ENCODE measurements around the gene POLA2. TPM values are rescaled to one million over a fixed set of nuclear protein-coding genes. Genes with fewer than 3 reads are reported as not detected.

Gene POLA2
- total and polyA plus RNA-seq, 4 donors, result 1.5 to 6.1 (median 3.2) TPM

DNA sequence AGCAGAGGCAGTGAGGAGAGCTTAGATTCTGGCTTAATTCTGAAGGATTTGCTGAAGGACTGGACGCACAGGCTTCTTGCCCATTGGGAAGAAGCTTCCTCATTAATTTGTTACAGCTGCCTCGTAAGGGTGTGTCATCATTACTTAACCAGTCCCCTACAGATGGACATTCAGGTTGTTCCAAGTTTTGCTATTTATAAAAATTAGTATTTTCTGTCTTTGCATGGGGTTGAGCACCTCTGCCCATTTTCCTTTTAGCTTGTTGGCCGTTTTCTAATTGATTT lies 41.9 kb upstream of the POLA2 start:
- H3K4me1 ChIP-seq (ENCODE audit: control insufficient read depth in 4 of 4, insufficient read depth in 4 of 4, low read length in 3 of 4), result peaks cover 0 to 6% (median 0%) of the 10 kb centered on the region in 4 donors
- no peak overlapping the region for H3K4me3 ChIP-seq (ENCODE audit: low read depth in 1 of 3, low read length in 3 of 3)
- no peaks in the 10 kb centered on the region for H3K27me3 ChIP-seq (ENCODE audit: control insufficient read depth in 4 of 4, insufficient read depth in 4 of 4, low read length in 3 of 4)
- no peaks in the 10 kb centered on the region for H3K9me3 ChIP-seq (ENCODE audit: control insufficient read depth in 4 of 4, low read length in 3 of 4)
- no peak overlapping the region for H3K27ac ChIP-seq (ENCODE audit: low read depth in 1 of 2, low read length in 2 of 2)
- TF ChIP-seq YY1 (IDR thresholded peaks at IDR 0.05) (no peak), TAF1 (conservative IDR thresholded peaks at IDR 0.05) (no peak), RXRA (IDR thresholded peaks at IDR 0.05) (no peak)
- TF ChIP-seq, protein P1, sequence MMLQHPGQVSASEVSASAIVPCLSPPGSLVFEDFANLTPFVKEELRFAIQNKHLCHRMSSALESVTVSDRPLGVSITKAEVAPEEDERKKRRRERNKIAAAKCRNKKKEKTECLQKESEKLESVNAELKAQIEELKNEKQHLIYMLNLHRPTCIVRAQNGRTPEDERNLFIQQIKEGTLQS (IDR thresholded peaks at IDR 0.05), result no peak
- TF ChIP-seq, protein P2, sequence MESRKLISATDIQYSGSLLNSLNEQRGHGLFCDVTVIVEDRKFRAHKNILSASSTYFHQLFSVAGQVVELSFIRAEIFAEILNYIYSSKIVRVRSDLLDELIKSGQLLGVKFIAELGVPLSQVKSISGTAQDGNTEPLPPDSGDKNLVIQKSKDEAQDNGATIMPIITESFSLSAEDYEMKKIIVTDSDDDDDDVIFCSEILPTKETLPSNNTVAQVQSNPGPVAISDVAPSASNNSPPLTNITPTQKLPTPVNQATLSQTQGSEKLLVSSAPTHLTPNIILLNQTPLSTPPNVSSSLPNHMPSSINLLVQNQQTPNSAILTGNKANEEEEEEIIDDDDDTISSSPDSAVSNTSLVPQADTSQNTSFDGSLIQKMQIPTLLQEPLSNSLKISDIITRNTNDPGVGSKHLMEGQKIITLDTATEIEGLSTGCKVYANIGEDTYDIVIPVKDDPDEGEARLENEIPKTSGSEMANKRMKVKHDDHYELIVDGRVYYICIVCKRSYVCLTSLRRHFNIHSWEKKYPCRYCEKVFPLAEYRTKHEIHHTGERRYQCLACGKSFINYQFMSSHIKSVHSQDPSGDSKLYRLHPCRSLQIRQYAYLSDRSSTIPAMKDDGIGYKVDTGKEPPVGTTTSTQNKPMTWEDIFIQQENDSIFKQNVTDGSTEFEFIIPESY (IDR thresholded peaks at IDR 0.05), result no peak
- no peak overlapping the region for H3K9ac ChIP-seq (ENCODE audit: low read depth in 1 of 2, low read length in 2 of 2)
- WGBS, result 89% methylated on average over 3 of the region's 3 CpGs
- DNase-seq (ENCODE audit: low spot score), result no peak
- peaks cover 0 to 2% (median 0%) of the 10 kb centered on the region in 4 donors for H3K36me3 ChIP-seq (ENCODE audit: control insufficient read depth in 4 of 4, insufficient read depth in 3 of 4, low read depth in 1 of 4, low read length in 3 of 4)

DNA sequence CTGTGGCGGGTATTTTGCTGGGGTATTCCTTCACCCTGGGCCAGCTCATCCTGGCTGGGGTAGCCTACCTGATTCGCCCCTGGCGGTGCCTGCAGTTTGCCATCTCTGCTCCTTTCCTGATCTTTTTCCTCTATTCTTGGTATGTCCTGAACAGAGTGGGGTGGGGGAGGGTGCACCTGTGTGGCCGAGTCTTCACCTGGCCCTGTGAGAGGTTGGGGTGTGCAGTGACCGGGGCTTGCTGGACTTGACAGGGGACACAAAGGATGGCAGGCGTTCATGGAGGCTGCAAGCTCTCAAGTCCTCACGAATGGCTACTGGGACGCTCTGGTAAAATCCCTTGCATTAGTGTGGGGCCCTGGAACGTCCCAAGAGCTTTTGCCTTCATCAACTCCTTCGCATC lies 40.7 kb upstream of the POLA2 start:
- no peak for DNase-seq (ENCODE audit: low spot score)
- Histone ChIP-seq H3K4me1 (ENCODE audit: control insufficient read depth in 4 of 4, insufficient read depth in 4 of 4, low read length in 3 of 4) (peaks cover 0 to 10% (median 7%) of the 10 kb centered on the region in 4 donors), H3K27me3 (ENCODE audit: control insufficient read depth in 4 of 4, insufficient read depth in 4 of 4, low read length in 3 of 4) (no peaks in the 10 kb centered on the region), H3K27ac (ENCODE audit: low read depth in 1 of 2, low read length in 2 of 2) (no peak overlapping the region), H3K36me3 (ENCODE audit: control insufficient read depth in 4 of 4, insufficient read depth in 3 of 4, low read depth in 1 of 4, low read length in 3 of 4) (peaks cover 0 to 2% (median 0%) of the 10 kb centered on the region in 4 donors), H3K4me3 (ENCODE audit: low read depth in 1 of 3, low read length in 3 of 3) (no peak overlapping the region), H3K9ac (ENCODE audit: low read depth in 1 of 2, low read length in 2 of 2) (no peak overlapping the region), H3K9me3 (ENCODE audit: control insufficient read depth in 4 of 4, low read length in 3 of 4) (no peaks in the 10 kb centered on the region)
- WGBS, result 96% methylated on average over 10 of the region's 10 CpGs
- TF ChIP-seq RXRA (IDR thresholded peaks at IDR 0.05), result no peak
- TF ChIP-seq, protein P1 (IDR thresholded peaks at IDR 0.05), result no peak
- no peak for TF ChIP-seq SP1 (IDR thresholded peaks at IDR 0.05)
- no peak for TF ChIP-seq NR2F2 (IDR thresholded peaks at IDR 0.05)
- no peak for TF ChIP-seq HNF4A (conservative IDR thresholded peaks at IDR 0.05)
- TF ChIP-seq RAD21 (IDR thresholded peaks at IDR 0.05), result no peak
- TF ChIP-seq HNF4G (IDR thresholded peaks at IDR 0.05), result no peak
- TF ChIP-seq, protein P3, sequence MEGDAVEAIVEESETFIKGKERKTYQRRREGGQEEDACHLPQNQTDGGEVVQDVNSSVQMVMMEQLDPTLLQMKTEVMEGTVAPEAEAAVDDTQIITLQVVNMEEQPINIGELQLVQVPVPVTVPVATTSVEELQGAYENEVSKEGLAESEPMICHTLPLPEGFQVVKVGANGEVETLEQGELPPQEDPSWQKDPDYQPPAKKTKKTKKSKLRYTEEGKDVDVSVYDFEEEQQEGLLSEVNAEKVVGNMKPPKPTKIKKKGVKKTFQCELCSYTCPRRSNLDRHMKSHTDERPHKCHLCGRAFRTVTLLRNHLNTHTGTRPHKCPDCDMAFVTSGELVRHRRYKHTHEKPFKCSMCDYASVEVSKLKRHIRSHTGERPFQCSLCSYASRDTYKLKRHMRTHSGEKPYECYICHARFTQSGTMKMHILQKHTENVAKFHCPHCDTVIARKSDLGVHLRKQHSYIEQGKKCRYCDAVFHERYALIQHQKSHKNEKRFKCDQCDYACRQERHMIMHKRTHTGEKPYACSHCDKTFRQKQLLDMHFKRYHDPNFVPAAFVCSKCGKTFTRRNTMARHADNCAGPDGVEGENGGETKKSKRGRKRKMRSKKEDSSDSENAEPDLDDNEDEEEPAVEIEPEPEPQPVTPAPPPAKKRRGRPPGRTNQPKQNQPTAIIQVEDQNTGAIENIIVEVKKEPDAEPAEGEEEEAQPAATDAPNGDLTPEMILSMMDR (IDR thresholded peaks at IDR 0.05; ENCODE audit: low read depth, low read length, missing input control), result no peak
- TF ChIP-seq, protein P2 (IDR thresholded peaks at IDR 0.05), result no peak
- no peak for TF ChIP-seq FOXA2 (IDR thresholded peaks at IDR 0.05)
- TF ChIP-seq EGR1 (IDR thresholded peaks at IDR 0.05; ENCODE audit: low read depth in 2 of 2), result no peak
- no peak for TF ChIP-seq YY1 (IDR thresholded peaks at IDR 0.05)
- TF ChIP-seq, protein P4, sequence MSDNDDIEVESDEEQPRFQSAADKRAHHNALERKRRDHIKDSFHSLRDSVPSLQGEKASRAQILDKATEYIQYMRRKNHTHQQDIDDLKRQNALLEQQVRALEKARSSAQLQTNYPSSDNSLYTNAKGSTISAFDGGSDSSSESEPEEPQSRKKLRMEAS (IDR thresholded peaks at IDR 0.05), result no peak
- no peak for TF ChIP-seq TAF1 (conservative IDR thresholded peaks at IDR 0.05)
- TF ChIP-seq FOXA1 (IDR thresholded peaks at IDR 0.05), result no peak
- no peak for TF ChIP-seq JUND (IDR thresholded peaks at IDR 0.05)
- no peak for TF ChIP-seq GABPA (IDR thresholded peaks at IDR 0.05 in 1 of 2, conservative IDR thresholded peaks at IDR 0.05 in 1 of 2)
- TF ChIP-seq, protein P5, sequence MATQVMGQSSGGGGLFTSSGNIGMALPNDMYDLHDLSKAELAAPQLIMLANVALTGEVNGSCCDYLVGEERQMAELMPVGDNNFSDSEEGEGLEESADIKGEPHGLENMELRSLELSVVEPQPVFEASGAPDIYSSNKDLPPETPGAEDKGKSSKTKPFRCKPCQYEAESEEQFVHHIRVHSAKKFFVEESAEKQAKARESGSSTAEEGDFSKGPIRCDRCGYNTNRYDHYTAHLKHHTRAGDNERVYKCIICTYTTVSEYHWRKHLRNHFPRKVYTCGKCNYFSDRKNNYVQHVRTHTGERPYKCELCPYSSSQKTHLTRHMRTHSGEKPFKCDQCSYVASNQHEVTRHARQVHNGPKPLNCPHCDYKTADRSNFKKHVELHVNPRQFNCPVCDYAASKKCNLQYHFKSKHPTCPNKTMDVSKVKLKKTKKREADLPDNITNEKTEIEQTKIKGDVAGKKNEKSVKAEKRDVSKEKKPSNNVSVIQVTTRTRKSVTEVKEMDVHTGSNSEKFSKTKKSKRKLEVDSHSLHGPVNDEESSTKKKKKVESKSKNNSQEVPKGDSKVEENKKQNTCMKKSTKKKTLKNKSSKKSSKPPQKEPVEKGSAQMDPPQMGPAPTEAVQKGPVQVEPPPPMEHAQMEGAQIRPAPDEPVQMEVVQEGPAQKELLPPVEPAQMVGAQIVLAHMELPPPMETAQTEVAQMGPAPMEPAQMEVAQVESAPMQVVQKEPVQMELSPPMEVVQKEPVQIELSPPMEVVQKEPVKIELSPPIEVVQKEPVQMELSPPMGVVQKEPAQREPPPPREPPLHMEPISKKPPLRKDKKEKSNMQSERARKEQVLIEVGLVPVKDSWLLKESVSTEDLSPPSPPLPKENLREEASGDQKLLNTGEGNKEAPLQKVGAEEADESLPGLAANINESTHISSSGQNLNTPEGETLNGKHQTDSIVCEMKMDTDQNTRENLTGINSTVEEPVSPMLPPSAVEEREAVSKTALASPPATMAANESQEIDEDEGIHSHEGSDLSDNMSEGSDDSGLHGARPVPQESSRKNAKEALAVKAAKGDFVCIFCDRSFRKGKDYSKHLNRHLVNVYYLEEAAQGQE (IDR thresholded peaks at IDR 0.05), result no peak
